Retinal pigment epithelial cell (primary cell): ENCODE measurements around the gene ATG101.

Experiments
- DNase-seq: peaks from one replicate; pipeline ENCODE4 v3.0.0-alpha.2; 2010; ENCODE audit warnings: low read depth
- H3K4me3 ChIP-seq: 2 replicates; pipeline ENCODE4 v1.5.1; 2011; ENCODE audit warnings: mild to moderate bottlenecking, low read length, control low read depth, moderate library complexity
- CTCF ChIP-seq: conservative IDR thresholded peaks from 2 replicates; pipeline ENCODE4 v1.5.1; 2011; ENCODE audit warnings: low read depth, low read length, control low read depth, inconsistent platforms

ATG101 gene

DNA sequence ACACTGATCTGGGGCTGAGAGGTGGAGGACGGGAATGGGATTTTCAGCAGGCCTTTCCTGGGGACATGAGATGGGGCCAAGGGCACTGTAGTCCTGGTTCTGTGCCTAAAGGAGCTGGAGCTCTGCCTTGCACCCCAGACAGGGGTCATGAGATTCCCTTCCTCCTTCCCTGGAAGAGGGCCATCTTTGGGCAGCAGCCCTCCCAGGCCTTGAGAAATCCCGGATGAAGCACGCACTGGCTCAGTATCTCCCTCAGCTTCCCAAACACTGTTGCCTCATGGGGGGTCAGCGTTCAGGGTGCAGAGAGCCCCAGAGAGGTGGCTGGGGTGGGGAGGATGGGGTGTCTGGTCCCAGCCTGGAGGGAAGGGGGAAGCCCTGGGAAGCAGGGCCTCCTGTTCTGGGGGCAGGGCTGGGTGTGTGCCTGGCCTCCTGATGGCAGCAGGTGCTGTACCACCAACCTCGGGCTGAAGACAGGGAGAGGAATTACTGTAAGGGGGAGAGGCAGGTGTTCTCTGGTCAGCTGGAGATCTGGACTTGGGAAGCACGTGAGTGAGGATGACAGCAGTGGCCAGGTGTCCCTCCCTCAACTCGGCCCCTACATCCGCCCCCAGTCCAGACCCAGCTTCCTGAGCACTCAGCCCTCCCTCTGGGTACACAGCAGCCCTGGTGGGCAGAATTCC is 26.9 kb upstream of the ATG101 start:
- no peak for TF ChIP-seq CTCF

DNA sequence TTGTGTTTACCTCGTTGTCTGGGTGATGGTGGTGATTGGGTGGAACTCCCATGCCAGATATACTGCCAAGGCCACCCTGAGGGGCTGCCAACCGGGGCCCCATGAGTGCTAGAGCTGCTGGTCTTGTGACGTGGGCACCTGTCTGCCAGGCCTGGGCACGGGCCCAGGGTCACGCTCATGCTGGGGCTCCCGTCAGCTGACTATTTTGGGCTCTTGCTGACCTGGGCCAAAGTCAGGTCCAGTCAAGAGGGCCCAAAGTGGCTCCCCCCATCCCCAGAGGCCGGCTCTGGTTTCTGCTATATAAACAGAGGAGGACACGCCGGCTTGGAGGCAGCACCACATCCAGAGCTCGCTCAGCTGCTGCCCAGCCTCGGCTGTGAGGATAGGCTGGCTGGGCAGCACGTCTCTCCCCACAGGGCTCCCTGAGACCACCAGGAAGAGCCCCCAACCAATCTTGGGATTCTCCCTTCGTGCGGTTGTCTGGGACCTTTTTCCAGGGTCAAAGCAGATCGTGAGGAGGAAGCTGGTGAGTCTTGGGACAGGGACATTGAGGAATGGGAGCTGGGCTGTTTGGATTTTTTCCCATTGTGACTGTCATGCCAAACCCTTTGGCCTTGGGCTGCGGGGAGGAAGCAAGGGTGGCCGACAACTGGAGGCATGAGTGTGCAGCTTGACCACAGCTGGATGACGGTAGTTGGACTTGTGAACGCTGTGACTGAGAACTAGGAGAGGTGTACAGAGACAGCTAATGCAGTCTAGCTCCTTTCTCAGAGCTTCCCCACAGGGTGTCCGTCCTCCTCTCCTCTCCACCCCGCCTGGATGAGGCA is 26.2 kb upstream of the ATG101 start:
- H3K4me3 ChIP-seq, result no peak overlapping the region
- DNase-seq, result no peak
- no peak for TF ChIP-seq CTCF

More for the DNA sequence above, 26.9 kb upstream of the ATG101 start:
- no peak overlapping the region for H3K4me3 ChIP-seq
- no peak for DNase-seq

- no peak for DNase-seq
- no peak overlapping the region for H3K4me3 ChIP-seq
- TF ChIP-seq CTCF, result no peak
Measured at GRCh38 chr12:52044292-52044983, 25.3 kb upstream of the ATG101 start.

DNA sequence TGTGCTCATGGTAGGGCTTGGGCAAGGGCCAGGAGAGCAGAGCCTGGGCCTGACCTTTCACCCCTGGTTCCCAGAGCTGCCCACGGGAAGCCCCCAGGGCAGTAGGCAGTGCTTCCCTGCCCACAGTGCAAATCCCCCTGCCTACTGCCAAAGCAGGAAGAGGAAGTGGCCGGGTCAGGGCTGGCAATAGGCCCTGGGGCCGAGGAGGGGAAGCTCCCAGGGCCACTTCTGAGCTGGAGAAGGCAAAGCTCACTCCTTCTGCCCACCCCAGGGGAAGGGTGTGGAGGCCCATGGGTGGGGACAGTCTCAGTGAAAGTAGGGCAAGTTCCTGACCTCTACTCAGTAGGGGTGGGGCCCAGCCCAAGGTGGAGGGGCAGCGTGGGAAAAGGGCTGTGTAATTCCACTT is 24.0 kb upstream of the ATG101 start:
- DNase-seq, result no peak
- no peak overlapping the region for H3K4me3 ChIP-seq
- no peak for TF ChIP-seq CTCF

DNA sequence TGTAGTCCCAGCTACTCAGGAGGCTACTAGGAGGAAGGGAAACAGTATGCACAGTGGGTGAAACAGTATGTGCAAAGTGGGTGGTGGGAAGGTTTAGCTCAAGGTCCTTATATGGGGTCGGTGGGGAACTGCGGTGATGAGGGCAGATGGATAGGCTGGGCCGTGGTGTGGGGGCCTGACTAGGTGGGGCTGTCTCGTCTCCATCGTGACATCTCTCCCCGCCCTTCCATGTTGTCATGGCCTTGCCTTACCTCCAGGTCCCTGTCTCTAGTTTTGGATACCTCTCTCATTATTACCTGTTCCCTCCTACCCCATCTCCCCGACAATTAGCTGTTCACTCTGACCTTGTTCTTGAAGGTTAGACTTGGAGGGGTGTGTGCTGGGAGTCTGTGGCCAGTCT is 22.9 kb upstream of the ATG101 start:
- no peak for DNase-seq
- no peak overlapping the region for H3K4me3 ChIP-seq
- no peak for TF ChIP-seq CTCF

GRCh38 chr12:52049286-52049685 is 20.5 kb upstream of the ATG101 start:
- no peak for DNase-seq
- TF ChIP-seq CTCF, result no peak
- no peak overlapping the region for H3K4me3 ChIP-seq
